Measurements from ENCODE around the gene ROR2.

The ROR2 gene

DNA sequence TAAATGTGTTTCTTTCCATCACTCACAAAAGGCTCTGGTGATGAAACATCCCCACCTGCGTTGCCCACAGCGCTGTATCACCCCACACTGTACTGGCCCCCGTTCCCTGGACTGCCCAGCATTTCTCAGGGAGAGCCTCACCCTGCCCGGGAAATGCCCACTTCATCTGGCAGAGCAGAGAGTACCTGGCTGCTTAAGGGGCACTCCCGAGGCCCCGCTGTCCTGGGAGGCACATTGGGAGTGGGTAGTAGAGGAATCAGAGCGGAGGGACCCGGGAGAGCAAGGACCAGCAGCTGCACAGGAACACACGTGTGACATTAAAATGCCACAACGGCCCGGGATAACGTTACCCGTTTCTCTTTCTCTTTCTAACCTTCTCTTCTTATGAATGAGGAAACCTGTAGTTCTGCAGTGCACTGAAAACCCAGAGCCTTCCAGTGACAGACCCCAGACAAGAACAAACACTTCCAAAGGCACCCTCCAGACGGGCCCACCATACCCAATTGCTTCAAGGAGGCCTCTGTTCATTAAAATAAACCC lies 110.0 kb downstream of the ROR2 start:
- no peak for DNase-seq

DNA sequence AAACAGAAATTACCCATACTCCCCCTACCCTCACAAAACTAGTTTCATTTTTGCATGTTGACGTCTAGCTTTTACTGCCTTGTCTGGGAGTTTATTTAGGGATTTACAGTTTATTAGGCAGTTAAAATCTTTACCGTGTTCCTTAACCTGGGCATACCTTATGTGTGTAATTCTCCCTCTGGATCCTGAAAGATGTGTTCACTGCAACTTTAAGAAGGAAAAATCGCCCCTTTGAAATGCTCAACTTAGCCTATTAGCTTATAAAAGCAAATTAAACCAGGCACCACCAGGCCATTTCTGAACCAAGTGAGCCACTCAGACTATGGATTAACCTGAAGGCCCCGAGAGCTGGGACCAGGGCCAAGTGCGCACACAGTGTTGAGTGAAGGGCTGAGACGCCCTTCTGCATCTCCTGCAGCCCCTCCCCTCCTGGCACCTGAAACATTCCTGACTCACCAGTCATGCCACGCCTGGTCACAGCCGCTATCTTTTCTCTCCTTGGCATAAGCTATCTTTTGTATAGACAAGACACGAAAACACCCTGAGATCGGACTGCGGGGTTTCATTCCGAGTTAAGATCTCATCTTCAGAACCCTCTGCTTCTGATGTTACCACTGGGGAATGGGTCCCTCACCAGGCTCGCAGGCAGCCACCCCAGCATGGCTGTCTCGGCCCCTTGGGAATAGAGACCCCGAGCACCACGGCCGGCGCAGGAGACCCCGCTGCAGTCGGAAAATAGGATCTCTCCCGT lies 111.9 kb downstream of the ROR2 start:
- peak in 1 of 2 experiments; percentile 26 for DNase-seq

DNA sequence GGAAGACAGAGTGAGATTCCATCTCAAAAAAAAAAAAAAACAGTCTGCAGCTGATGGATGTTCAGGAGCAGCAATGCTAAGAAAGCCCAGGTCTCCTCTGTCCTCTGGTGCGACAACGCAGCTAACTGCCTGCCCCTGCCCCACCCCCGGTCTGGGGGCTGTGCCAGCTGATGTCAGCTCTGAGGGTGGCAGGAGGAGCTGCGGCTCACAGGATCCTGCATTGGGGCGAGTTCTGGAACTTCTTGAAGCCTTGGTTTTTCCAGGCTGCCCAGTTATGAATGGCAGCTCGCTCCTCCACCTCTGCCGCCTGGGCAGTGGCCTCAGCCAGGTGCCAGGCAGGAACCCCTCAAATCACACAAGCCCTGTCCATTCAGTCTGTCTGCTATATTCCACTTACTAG lies 113.5 kb downstream of the ROR2 start:
- no peak for DNase-seq

DNA sequence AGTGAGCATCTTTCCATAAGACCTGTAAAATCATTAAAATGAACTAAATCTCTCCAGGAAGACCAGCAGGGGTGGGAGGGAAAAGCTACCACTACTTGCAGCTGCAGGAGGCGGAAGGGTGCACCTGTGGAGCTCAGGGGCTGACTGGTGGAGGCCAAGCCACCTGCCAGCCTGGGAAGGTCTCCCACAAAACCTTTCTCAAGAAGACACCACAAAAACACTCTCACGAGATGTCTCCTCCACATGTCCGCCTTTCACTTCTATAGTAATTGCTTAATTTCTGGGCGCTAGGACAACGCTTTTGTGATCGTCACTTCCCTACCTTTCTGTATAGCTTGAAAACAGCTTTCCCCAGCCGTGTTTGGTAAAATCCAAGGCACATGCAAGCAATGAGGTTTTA lies 114.4 kb downstream of the ROR2 start:
- DNase-seq: no peak

DNA sequence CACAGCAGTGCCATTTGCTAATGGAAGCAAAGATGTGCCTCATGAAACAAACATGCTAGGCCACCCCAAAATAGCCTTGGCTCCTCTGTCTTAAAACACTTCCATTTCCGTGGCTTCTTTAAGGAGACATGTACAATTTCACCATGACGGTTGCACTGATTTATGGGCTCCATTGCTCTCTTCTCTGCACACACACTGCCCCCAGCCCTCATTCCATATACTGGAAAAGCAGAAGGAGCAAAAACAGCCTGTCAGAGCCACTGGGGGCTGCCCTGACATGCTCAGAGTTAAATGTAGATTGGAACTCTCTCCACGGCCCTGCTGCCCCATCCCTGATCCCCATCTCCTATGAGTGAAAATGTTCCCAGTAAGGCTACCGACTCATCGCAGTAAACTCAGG lies 114.8 kb downstream of the ROR2 start:
- no peak for DNase-seq

DNA sequence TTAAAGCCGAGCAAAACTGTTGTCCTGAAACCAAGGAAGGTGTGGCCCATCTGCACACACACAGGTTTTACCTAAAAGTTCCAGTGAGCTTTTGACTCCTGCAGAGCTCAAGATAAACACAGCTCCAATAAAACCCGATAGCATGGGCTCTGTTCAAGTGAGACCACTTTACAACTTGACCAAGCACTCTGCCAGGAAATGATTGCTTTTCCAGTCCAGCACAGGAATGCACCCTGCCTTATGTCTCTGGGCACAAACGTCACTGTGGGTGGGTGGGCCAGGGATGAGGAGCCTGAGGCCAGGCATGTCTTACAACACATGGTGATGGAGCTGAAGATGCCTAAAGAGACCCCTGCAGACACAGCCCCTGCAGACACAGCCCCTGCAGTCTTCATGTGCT lies 115.3 kb downstream of the ROR2 start:
- DNase-seq: no peak

DNA sequence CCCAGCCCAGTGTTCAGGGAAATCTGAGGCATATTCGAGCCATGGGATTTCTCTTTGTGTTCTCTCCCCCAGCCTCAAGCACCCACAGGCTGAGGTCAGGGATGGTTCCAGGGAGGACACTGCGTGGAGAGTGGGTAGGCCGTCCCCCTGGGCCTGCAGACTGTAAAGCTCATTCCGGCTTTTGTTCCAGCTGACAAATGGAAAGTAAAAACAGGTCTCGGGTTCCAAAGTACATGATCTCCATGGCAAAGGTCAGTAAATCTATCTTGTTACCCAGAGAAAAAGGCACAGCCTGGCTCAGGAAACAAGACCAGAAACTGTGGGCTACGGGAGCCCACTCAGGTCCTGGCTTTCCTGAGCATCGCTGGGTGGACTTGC lies 116.2 kb downstream of the ROR2 start:
- DNase-seq: no peak

DNA sequence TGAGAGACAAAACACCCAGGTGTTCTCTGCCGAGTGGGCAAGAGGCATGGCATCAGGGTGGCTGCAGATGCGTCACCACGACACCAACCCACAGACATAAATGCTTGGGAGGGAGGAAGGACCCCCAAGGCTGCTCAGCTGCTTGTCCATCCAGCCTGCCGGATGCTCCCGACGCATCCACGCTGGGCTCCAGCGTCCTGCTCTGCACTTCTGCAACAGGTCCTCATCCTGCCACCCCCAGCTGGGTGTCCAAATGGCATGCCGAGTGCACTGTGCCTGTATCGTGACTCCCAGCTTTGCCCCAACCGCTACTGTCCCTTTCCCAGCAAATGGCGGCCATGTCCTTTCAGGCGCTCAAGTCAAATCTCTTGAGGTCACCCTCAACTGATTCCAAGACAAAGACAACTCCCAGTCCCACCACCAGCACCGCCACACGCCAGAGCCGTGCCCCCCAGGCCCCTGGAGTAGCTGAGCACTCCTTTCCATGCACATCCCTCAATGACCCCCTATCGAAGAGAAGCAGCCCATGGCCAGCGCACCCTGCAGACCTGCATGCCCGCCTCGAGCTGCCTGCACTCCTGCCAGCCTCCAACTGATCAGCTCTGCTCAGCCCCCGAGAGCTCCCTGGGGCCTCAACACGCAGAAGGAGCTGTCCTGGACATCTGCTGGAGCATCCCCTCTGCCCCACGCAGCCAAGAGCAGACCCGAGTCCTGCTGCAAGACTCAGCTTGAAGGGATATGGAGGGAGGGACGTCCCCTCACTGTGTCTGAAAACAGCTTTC lies 116.7 kb downstream of the ROR2 start:
- DNase-seq: no peak

DNA sequence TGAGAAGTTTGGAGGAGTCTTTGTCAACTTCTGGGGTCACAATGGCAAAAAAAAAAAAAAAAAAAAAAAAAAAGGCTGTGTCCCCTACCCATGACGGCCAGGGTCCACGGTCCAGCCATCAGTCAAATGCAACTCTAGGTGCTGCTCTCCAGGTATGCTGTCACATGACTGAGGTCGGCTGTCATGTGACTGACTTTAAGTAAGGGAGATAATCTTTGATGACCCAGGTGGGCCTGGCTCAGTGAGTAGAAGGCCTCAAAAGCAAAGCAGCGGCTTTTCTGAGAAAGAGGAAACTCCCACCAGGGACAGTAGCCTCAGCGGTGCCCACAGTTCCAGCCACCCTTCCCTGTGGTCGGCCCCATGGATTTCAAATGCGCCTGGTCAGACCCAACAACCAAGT lies 117.7 kb downstream of the ROR2 start:
- no peak for DNase-seq

DNA sequence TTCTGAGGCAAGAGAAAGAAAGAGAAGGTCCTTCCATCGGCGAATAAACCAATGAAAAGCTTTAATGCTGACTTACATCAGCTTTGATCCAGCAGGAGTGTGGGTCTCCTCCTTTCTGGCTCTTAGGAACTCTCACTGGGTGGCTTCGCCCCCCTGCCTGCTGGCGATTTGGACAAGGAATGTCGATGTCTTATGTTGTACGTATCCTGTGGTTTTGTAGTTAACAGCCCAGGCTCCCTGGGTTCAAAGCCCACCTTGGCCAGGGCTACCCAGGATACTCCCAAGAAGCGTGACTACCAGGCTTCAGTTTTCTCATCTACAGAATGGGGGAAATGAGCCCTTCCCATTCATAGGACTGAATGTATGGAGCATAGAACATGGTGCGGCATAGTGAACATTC lies 124.2 kb downstream of the ROR2 start:
- DNase-seq: no peak

DNA sequence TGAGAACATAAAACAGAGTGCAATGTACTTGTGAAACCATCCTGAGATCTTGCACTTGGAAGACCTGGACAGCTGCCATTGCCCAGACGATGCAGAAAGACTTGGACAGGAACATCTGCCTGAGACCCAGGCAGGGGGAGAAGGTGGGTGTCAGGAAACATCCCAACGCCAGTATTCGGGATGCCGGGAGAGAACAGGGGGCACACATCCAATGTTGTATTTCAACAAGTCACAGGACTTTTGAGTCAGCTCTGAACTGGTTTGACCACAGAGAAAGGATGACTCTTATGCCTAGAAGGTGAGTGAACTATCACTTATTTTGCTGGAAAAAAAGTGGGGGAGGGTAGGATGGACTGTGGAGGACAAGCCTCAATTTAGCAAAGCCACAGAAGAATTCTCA lies 124.6 kb downstream of the ROR2 start:
- DNase-seq: no peak

DNA sequence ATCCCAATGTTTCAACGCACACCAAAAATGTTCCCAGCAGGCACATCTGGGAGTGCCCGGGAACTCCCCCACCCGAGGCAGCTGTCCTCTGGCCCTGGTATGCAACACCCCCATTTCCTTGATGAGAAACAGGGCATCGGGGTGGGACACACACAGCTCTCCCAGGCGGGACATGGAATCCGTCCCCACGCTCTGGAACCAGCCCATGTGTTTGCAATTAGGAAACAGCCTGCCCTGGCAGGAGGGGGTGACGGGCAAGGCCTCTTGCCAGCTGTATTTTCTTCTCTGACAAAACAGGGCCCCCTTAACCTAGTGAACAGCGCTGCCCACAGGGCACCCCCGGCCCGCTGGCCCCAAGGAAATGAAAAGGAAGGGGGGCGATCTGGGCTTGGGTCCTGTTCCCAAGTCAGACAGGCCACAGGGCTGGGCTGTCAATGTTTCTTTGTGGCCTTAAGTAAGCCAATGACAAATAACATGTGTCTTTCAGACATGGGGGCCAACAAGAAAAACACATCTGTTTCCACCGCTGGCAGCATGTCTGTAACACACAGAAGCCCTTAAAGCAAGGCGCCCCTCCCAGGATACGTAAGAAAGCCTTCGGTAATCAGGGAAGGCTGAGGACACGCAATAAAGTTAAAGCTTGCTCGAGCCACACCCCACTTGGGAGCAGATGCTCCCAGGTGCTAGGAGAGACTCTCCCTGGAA lies 125.3 kb downstream of the ROR2 start:
- no peak for DNase-seq

DNA sequence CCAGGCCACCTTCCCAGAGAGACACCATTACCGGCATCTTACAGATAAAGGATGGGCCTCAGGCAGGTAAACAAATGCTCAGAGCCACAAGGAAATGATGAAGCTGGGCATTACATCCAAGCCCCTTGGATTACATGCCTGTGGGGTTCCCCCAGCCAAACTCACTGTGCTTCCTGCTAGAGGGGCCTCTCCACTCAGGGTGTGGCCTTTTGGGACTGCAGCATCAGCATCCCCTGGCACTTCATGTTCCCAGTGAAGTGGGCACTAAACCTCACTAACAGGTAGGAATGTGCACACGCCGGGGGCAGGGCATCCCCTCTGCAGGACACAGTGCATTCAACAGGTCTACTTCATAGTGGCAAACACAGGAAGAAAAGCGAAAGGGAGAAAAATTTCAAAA lies 125.9 kb downstream of the ROR2 start:
- no peak for DNase-seq

DNA sequence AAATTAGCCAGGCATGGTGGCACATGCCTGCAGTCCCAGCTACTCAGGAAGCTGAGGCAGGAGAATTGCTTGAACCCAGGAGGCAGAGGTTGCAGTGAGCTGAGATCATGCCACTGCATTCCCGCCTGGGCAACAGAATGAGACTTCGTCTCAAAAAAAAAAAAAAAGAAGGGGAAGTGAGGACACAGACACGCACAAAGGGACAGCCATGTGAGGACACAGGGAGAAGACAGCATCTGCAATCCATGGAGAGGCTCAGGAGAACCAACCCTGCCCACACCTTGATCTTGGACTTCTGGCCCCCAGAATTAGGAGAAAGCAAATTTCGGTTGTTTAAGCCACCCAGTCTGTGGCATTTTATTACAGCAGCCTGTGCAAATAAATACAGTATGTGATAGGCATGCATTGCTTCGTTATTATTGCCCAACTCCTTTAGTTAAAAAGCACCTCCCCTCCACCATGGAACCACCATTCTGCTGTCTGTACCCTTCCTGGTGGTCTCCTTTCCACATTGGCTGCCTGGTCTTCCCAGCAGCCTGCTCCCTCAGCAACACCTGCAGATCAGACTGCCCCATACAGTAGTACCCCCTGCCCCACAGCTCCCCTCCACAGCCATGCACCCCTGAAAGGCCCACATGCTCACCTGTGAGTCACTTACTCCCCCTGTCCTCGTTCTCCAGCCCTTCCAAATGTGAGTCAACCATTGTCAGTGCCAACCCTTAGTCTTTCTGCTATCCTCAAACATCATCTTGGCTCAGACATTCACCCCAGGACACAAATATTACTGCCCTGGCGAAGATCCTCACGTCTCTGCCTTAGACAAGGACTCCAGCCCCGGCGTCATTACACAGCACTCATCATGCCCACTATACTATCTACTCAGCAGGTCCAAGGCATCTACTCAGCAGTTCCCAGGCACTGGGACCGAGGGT lies 128.8 kb downstream of the ROR2 start:
- DNase-seq: no peak

DNA sequence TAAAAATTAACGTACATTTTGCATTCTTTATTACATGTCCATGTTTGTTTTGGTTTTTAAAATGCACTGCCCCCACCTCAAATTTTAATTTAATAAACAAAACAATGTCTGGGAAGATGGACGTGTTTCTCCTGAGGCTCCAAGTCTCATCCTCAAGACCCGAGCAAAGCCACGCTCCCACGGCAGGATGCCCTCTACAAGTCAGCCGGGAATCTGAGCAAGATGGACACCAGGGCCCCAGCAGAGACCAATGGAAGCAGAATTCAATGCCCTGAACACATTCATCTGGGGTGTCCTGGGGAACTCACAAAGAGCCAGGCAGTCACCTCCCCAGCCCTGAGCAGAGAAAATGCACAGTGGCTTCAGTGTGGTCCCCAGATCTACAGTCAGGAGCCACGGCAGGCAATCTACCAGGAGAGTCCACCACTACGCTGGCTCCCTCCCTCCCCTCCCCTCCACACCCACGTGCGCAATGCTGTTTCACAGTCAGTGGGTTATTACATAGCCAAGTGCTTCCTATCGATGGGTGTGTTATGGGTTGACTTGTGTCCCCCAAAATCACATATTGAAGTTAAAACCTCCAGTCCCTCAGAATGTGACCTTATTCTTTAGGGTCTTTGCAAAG lies 129.8 kb downstream of the ROR2 start:
- DNase-seq: no peak

DNA sequence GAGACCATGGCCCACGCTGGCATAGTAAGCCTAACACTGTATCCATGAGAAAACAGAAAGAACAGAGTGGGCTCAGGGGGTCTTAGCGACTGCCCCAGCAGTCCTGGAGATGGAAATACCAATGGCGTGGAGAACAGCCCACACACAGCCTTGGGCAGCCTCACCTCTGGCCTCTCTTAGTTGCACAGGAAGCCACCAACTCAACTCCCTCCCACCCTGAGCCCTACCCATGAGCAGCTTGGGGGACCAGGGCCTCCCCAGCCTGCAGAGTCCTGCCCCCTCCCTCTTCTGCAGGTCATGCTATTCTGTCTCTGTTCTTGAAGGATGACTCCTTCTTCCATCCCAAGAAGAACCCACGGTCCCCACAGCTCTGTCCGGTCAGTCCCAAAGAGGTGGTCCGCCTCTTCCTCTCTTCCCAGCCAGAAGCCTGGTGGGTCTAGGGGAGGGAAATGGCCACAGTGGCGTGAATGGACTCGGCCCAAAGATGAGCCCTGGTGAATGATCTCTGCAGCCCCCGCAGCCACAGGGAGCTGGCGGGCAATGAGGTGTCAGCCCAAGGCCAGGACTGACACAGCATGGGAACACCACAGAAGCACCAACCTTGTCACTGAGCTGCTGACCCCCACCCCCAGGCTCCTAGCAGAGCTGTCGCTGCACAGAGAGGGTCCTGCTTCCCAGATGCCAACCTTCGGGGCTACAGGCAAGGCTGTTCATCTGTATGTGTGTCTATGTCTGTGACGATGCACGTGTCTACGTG lies 131.2 kb downstream of the ROR2 start:
- DNase-seq: no peak

DNA sequence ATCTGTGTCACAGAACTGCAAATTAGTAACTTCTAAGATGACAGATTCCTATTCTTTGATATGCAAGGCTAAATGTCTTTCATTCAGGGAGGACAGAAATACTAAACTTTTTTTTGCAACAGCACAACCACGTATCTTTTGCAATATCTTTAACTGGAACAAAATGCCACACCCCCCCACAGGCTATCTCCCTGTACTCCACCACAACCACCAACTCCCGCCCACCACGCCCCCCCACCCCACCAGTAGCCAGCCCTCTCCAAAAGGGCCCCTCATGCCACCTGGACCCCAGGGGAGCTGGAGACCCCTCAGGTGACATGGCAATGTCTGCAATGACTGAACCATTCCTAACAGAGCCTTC lies 131.8 kb downstream of the ROR2 start:
- DNase-seq: no peak

DNA sequence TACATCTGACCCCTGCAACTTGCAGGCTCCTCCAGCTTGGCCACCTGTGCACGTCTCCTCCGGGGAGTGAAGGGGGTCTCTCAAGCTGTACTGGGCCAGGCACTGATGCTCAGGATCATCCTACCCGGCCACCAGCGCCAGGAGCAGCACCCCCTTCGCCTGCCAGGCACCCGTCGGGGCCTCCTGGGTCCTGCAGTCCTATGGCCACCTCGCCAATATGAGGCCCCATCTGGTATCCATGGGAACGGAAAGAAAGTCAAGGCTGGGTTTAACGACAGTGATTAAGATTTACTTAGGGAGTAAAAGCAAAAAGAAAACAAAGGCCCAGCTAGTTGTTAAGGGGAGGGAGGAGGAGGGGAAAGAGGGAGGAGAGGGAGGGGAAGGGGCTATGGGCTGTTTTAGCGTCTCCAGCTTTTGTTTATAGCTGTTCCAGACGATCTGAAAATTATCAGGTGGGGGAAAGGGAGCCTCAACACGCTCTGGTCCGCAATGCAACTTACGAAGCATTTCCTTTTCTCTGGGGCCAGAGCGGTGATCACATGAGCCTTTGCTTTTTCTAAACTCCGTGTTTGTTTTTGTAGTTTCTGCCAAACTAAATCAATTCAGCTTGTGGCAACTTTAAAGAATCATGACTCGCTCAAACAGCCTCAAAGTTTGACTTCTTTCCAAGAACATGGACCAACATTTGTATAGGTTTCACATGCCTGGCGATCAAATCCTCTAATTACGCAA lies 132.4 kb downstream of the ROR2 start:
- no peak for DNase-seq

DNA sequence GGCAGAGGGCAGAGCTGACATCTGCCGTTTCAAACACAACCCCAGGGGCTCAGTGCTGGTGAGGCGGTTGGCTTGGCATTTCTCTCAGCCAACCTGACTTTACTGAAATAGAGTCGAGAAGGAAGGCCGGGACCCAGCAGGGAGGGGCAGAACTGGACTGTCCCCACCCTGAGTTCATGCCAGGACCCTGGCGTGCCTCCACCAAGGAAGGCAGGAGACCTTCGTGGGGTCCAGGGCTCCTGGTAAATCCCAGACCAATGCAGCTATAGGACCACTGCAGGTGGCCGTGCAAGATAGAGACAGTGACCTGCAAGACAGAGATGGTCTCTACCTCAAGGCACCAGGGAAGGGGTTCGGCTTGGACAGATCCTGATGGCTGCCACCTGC lies 132.9 kb downstream of the ROR2 start:
- DNase-seq: no peak

DNA sequence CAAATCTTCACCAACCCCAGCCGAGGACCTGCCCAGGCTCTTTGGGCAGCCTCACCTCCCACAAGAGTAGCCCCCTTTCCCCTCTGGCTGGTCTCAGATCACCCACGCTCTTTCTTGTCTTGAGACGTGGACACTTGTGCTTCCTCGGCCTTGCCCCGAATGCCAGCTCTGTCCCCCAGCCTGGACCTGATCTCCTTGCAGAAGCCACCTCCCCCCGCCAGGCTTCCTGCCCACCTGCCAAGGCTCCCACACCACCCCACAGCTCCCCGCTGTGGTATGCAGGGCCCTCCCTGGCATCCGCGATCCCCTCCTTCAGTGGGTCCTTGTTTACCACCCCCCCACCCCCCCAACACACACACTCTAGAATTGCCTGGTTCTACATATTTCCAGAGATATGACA lies 133.7 kb downstream of the ROR2 start:
- no peak for DNase-seq

DNA sequence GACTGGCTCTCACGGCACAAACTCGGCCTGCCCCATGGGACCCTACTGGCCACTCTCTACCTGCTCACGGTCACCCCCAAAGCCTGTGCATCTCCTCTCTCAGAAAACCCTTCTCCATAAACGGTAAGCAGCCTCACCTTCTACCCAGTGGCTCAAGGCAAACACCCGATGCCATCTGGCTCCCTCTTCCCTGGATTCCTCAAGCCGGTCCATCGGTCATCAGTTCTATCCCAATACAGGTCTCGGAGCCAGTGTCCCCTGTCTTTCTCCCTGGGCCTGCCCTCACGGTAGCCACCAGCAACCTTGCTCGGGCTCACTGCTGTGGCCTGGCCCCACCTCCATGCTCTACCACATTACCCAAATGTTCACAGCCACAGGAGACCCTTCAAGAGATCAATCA lies 134.1 kb downstream of the ROR2 start:
- no peak for DNase-seq
